ENCODE data around the gene RBBP8NL. TPM values are rescaled to one million over a fixed set of nuclear protein-coding genes. Genes with fewer than 3 reads are reported as not detected.
"Not testable (repeated sequence)": the region's sequence is repeated elsewhere in the genome, so short reads cannot be mapped to it uniquely, and the experiment has no call there.

RBBP8NL gene
- total RNA-seq, 1 donor from 2014 or later: not detected

DNA sequence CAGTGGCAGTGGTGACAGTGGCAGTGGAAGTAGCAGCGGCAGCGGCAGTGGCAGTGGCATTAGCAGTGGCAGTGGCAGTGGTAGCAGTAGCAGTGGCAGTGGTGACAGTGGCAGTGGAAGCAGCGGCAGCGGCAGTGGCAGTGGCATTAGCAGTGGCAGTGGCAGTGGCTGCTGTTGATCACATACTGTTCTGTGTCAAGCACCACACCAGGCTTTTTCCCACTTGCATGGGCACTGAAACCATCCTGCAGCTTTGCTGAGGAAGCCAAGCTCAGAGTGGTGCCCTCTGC, 1.3 kb downstream of the RBBP8NL start:
- intact Hi-C loops (cut with micrococcal nuclease): loop anchor here (10.0 kb wide), 1 partner anchor 179 kb away; no protein-coding TSS in a partner anchor
- not testable (repeated sequence) for ATAC-seq, DNase-seq

DNA sequence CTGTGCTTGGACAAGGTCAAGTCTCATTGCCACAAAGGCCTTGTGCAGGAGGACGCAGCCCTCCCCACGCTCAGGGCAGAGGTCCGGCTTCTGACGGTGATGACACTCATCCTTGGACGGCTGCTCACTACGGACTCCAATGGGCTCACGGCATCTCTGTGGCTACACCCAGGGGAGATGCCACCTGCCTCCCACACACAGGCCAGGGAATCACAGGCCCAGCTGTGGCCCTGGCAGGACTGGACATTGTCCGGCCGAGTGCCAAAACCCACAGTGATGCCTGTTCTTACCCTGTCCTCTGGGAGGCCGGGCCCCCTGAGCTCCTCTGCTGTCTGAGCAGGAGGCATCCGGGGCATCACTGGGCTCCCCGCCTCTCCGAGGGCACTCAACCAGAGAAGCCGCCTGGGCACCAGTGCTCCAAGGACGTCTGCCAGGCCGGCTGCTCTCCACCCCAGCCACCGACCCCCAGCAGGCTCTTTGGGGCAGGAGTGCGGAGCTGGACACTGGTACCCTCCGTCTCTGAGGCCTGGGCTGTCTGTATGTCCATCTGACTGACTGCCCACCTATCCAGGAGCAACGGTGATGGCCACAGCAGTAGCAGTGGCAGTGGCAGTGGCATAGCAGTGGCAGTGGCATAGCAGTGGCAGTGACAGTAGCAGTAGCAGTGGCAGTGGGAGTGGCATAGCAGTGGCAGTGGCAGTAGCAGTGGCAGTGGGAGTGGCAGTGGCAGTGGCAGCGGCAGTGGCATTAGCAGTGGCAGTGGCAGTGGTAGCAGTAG, 1.9 kb downstream of the RBBP8NL start:
- no peak for ATAC-seq
- no peak for DNase-seq
- intact Hi-C loops (cut with micrococcal nuclease): loop anchor here (10.0 kb wide), 1 partner anchor 179 kb away; no protein-coding TSS in a partner anchor

DNA sequence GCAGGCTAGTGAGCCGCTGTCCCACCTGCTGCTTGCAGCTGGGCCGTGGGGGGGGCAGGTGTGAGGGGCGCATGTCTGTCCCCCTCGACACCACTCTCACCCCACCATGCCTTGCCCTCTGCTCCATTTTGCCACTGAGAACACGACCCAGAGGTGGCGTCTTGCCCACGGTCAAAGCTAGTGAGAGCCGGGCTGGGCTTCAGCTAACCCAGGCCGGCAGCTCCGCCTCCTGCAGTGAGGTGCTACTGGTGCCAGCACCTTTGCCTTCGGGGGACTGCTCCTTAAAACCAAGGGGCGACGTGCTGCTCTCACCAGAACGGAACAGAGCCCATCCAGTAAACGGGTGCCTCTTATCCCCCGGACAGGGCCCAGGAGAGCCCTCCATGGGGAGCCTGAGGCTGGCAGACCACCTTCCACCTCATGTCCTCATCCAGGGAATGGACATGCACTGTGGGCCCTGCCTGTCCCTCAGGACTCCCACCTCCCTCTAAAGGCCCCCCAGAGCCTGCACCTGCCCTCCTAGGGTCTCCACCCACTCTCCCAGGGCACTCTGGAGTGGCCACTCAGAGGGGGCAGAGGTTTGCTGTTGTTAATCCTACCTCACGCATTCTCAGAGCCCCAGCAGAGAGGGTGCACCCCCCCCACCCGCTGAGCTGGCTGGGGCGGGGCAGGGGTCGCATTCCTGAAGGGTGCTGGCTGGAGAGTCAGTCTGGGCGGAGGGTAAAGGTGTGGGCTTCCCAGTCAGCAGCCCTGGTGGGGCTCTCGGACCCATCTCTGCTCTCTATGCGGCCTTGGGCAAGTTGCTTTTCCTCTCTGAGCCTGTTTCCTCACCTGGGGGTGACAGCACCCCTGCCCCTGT, 2.9 kb downstream of the RBBP8NL start:
- intact Hi-C loops (cut with micrococcal nuclease): loop anchor here (10.0 kb wide), 1 partner anchor 180 kb away; no protein-coding TSS in a partner anchor
- peak; percentile 44 for ATAC-seq

DNA sequence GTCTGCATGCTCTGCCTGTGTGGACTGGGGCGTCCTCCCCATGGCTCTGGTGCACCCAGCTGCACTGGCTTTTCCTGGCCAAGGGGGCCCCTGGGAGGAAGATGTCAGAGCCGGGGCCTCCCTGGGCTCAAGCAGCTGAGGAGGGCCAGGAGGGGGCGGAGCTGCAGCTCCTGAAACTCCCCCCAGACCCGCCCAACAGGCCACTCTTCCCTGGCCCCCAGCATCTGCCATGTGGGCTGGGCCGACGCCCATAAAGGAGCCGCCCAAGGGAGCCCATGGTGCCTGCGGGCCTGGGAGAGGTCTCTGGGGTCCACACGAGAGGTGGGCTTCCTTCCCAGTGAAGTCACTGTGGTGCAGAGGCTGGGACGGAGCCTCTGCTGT, 4.0 kb downstream of the RBBP8NL start:
- intact Hi-C loops (cut with micrococcal nuclease): loop anchor here (10.0 kb wide), 1 partner anchor 181 kb away; no protein-coding TSS in a partner anchor
- no peak for ATAC-seq
- DNase-seq: no peak

More for the DNA sequence above, 2.9 kb downstream of the RBBP8NL start:
- DNase-seq: peak; percentile 44

DNA sequence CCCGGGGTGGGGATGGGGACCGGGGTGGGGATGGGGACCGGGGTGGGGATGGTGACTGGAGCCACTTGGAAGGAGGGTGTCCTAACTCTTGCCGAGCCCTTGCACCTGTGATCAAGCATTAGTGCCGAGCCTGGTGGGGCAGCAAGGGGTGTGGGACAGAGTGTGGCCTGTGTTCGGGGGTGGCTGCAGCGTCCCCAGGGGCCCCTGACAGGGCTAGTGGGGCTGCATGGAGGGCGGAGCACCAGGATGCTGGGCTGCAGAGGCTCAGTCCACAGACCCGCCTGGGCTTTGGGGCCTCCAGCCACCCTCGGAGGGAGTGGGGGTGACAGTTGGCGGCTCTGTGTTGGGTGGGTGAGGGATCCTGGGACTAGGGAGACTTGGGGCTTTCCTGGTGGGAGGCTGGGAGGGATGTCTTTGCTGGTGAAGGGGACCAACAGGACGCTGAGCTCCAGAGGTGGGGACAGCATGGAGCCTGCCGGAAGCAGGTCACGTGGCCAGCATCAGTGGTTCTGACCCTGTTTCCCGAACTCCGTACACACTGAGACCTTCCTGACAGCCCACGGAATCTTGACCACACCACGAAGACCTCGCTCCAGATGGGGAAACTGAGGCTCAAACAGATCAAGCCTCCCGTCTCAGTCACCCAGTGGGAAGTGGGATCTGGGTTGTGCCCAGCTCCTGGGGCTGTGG, 4.6 kb downstream of the RBBP8NL start:
- no peak for ATAC-seq
- intact Hi-C loops (cut with micrococcal nuclease): loop anchor here (10.0 kb wide), 1 partner anchor 182 kb away; no protein-coding TSS in a partner anchor
- DNase-seq: no peak

DNA sequence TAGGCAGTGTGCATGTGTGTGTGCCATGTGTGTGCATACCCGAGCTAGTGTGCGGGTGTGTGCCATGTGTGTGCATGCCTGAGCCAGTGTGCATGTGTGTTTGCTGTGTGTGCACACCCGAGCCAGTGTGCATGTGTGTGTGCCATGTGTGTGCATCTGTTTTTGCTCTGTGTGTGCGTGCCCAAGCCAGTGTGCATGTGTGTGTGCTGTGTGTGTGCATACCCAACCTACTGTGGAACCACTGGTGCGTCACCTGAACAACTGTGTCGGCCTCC, 5.7 kb downstream of the RBBP8NL start:
- ATAC-seq (no peak), DNase-seq (no peak)
- intact Hi-C loops (cut with micrococcal nuclease): loop anchor here (10.0 kb wide), 1 partner anchor 183 kb away; no protein-coding TSS in a partner anchor

DNA sequence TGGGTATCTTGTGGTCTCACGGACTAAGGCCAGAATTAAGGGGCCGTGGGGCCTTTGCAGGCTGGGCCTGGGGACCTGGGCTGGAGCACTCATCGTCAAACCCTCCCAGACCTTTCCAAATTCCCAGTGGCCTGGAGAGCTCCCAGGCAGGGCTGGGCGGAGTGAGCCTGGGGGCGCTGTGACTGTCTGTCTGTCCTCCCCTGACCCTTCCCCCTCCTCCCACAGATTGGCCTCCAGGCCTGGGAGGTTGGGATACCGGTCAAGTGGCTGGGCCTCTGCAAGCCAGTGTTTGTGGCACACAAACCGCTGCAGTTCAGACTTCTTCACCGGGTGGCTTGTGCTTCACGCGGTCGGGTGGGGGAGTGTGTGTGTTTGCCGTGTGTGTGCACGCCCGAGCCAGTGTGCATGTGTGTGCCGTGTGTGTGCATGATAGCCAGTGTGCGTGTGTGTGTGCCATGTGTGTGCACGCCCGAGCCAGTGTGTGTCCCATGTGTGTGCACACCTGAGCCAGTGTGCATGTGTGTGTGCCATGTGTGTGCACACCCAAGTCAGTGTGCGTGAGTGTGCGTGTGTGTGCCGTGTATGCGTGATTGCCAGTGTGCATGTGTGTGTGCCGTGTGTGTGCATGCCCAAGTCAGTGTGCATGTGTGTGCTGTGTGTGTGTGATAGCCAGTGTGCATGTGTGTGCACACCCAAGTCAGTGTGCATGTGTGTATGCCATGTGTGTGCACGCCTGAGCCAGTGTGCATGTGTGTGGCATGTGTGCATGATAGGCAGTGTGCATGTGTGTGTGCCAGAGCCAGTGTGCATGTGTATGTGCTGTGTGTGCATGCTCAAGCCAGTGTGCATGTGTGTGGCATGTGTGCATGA, 6.3 kb downstream of the RBBP8NL start:
- ATAC-seq (peak; percentile 12), DNase-seq (no peak)
- intact Hi-C loops (cut with micrococcal nuclease): loop anchor here (10.0 kb wide), 1 partner anchor 184 kb away; no protein-coding TSS in a partner anchor

DNA sequence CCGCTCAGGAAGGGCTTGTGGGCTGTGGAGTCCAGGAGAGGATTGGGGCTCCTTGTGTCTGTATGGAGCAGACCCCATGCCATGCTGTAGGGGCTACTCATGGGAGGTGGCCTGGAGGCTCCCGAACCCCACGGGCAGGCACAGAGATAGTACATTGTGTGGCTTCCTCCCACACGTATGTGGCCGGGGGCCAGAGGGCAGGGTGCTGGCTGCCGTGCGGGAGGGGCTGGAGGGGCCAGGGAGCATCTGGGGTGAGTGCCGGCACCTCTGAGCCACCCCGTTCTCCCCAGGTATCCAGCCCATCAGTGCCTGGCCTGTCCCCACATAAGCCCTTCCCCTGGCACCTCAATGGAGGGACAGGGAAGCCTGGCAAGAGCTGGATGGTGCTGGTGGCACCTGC, 7.6 kb downstream of the RBBP8NL start:
- no peak for ATAC-seq
- no peak for DNase-seq
- intact Hi-C loops (cut with micrococcal nuclease): loop anchor here (10.0 kb wide), 1 partner anchor 185 kb away; no protein-coding TSS in a partner anchor

DNA sequence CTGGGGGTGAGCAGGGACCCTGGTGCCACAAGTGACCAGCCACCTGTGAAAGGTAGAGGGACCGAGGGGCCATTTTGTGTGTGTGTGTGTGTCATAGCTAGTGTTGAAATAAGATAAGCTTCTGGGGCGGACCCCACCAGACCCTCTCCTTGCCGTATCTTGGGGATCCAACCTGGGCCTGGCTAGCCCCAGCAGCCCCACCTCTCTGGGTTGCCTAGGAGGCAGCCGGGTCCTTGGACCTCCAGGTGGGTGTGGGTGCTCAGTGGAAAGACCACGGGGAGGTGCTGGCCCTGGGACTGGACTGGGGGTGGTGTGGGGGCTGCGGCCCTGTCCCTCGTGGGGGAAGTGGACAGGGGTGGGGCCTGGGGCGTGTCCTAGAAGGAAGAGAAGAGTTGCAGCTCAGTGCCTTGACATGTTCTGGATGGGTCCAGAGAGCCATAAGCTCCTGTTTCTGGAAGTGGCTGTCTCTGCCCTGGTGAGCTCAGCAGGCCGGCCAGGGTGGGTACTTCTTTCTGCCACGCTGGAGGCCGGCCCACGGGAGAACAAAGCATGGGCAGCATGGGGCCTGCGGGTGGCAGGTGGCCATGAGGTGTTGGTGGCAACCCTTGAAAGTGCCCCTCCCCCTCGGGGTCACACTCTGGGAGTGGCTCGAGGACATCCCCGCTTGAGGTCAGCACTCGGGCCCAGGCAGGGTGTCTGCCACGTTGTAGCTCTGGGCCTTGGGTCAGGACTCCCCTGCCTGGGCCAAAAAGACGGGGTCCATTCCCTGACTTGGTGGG, 8.4 kb downstream of the RBBP8NL start:
- DNase-seq (no peak), ATAC-seq (no peak)
- intact Hi-C loops (cut with micrococcal nuclease): no loop called here

DNA sequence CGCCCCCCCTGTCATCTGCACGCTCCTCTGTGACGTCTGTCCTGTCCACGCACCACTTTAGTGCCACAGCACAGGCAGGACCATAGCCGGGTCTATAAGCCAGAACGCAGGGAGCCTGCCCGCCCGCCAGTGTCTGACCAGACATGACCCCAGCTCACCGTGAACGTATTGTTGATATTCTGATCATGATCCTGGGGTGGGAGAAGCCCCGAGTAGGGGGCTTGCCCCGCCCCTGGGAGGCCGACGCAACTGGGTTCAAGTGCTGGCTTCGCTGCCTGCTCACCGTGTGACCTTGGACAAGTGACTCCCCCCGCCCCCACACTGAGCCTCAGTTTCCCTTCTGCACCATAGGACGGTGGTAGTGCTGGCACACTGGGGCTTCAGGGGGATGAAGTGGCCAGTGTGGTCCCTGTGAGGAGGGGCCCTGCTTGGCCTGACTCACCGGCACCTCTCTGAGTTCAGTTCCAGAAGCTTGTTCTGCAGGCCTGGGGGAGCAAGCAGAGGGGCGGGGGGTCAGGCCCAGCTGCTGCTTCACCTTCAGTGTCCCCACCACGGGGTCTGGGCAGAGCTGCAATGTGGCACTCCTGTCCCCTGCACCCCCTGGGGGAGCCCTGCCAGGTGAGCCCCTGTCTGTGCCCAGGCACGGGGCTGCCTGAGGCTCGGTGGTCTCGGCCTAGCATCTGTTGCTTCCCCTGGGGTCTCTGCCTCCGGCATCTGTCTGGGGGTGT, 9.2 kb downstream of the RBBP8NL start:
- ATAC-seq: no peak
- intact Hi-C loops (cut with micrococcal nuclease): no loop called here
- no peak for DNase-seq

DNA sequence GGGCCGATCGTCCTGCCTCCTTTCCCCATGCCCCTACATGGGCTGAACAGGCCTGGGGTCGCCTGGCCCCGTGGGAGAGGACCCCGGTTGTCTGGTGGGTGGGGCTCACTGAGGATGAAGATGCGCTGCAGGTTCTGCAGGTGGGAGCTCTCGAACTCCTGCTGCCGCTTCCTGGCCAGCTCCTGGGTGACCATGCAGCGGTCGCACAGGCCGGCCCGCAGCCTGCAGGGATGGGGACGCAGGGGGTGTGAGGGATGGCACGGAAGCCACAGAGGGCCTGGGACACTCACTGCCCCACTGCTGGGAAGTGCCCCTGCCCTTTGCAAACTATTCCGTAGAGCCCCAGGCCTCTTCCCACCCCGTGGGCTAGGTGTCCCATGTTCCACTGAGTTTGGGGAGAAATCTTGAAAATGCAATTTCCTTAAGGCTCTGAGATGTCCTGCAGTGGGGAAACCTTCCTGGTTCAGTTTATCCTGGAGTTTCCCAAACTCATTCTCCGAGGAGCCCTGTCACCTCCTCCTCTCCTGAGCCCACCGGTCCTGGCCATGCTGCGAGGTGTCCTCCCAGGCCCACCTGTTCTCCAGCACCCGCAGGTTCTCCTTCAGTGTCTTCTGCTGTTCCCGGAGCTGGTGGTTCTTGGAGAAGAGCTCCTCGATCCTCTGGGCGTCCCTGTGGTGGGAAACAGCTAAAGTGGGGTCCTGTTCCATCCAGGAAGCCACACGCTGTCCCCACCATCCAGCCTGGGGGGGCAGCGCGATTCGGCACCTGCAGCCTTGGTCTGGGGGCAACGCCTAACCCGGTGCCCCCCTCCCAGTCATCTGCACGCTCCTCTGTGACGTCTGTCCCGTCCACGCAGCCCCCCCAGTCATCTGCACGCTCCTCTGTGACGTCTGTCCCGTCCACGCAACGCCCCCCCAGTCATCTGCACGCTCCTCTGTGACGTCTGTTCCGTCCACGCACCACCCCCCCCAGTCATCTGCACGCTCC, 10.4 kb downstream of the RBBP8NL start:
- intact Hi-C loops (cut with micrococcal nuclease): no loop called here
- DNase-seq (no peak), ATAC-seq (no peak)

DNA sequence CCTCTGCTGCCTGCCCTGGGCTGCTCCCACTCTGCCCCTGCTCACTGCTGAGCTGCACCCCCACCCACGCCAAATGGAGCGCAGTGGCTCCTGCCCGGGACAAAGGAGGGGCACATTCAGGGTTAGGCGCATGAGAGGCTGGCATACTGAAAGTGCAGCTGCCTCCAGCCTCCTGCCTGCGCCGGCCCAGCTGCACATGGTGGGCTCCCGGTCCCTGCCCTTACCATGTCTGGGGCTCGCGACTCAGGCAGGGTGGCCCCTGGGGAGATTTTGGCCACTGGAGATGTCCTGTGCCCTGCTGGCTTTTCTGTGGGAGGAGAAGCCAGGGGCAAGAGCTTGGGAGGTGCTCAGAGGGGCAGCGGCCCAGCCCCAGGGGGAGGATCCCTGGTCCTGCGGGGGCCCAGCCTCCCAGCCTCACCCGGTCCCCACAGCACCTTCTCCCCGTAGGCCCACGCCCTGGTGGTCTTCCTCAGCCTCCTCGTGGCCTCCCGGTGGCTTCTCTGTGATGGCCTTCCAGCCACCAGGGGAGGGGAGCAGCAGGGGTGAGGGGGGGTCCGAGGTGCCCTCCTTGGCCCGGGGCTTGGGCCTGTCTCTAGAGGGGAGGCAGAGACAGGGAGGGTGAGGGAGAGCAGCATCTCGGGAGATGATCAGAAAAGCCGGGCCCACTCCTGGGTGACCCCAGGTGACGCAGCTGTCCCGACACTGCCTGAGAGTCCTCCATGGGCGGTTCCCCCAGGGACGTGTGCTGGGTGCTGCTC, 11.8 kb downstream of the RBBP8NL start:
- DNase-seq (no peak), ATAC-seq (no peak)
- intact Hi-C loops (cut with micrococcal nuclease): no loop called here

DNA sequence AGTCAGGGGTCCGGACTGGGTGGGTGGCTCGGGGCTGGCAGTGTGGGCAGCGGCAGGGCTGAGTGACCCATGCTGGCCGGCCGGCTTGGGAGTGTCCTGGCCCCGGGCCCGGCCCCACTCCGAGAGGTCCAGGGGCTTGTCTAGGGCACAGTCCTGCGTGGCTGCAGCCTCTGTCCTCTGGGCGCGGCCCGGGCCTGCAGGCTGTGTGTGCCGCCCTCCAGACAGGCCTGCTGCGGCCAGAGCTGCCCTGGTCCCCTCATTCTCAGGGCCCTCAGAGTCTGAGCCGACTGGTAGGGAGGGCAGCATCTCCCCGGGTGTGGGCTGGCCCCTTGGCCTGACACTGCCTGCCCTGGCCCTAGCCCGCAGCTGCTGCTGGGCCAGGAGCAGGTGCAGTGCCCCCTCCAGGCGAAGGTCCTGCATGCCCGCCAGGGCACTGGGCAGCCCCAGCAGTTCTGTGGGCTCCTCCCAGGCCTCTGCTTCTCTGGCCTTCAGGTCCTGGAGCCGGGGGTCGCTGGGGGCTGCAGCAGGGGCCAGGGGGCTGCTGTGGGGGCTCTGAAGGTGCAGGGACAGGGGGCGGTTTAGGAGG, 13.3 kb downstream of the RBBP8NL start:
- intact Hi-C loops (cut with micrococcal nuclease): no loop called here
- ATAC-seq (no peak), DNase-seq (no peak)

DNA sequence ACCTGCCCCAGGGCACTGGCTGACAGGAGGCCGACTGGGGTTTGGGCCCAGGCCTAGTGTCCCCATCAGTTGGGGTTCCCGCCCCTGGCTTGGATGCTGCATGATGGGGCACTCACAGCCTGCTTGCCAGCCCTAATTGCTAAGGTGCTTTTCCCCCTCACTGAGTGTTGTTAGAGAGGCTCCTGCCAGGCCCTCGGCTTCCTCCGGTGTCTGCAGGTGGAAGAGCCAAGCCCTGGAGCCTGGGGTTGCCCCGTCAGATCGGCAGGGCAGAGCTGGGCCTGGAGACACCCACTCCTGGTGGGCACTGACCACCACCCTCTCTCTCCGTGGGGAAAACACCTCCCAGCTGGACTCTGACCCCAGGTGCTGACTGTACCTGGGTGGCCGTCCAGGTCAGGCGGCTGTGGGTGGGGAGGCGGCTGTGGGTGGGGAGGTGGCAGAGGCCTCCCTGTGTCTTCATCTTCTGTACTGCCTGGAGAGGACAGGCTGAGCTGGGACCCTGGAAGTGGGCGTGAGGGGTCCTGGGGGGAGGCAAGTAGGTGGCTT, 14.2 kb downstream of the RBBP8NL start:
- DNase-seq: no peak
- intact Hi-C loops (cut with micrococcal nuclease): no loop called here
- no peak for ATAC-seq
